Measurements from ENCODE around the gene TREML1.
A peak's percentile ranks its signal among the peaks of the same experiment; 100 is the strongest.

The TREML1 gene

GRCh38 chr6:41163419-41163717 is 9.2 kb upstream of the TREML1 start:
- H3K4me2 ChIP-seq = no peak overlapping the region
- peaks cover 5% of the 10 kb centered on the region; the same call in 1 of the 2 replicates for H3K4me1 ChIP-seq
- H3K36me3 ChIP-seq = no peaks in the 10 kb centered on the region
- no peaks in the 10 kb centered on the region for H3K9me3 ChIP-seq
- H3K9ac ChIP-seq = no peak overlapping the region
- H3K27ac ChIP-seq = no peak overlapping the region
- no peak for TF ChIP-seq Cebpa-rat (IDR thresholded peaks at IDR 0.05)
- H3K27me3 ChIP-seq = no peaks in the 10 kb centered on the region
- no peak overlapping the region for H3K4me3 ChIP-seq
- no peaks in the 10 kb centered on the region for H4K20me1 ChIP-seq

GRCh38 chr6:41162687-41163418 is 8.7 kb upstream of the TREML1 start, which contains the start of gene TREM2:
TREM2 (minus strand) TSS chr6:41163116; CDS start chr6:41163082, 34 bp downstream.
- H3K4me1 ChIP-seq = peaks cover 5% of the 10 kb centered on the region; the same call in 1 of the 2 replicates
- H3K27me3 ChIP-seq = no peaks in the 10 kb centered on the region
- H4K20me1 ChIP-seq = no peaks in the 10 kb centered on the region
- no peaks in the 10 kb centered on the region for H3K36me3 ChIP-seq
- TF ChIP-seq Cebpa-rat (IDR thresholded peaks at IDR 0.05) = no peak
- H3K27ac ChIP-seq = no peak within 1 kb of the TSS
- H3K9ac ChIP-seq = no peak within 1 kb of the TSS
- H3K4me3 ChIP-seq = no peak within 1 kb of the TSS
- H3K9me3 ChIP-seq = no peaks in the 10 kb centered on the region
- 0 out of 2 replicates have a peak within 1 kb of the TSS, but pooled peaks have one; percentile 14 for H3K4me2 ChIP-seq

GRCh38 chr6:41161851-41162552 is 7.9 kb upstream of the TREML1 start:
- Histone ChIP-seq H3K9me3 (no peaks in the 10 kb centered on the region), H3K4me3 (no peak overlapping the region), H3K9ac (no peak overlapping the region), H3K27me3 (no peaks in the 10 kb centered on the region), H3K27ac (no peak overlapping the region), H3K4me1 (peaks cover 5% of the 10 kb centered on the region; the same call in 1 of the 2 replicates), H3K36me3 (no peaks in the 10 kb centered on the region), H3K4me2 (0 out of 2 replicates have a peak overlapping the region, but pooled peaks have one; percentile 14), H4K20me1 (no peaks in the 10 kb centered on the region)
- TF ChIP-seq Cebpa-rat (IDR thresholded peaks at IDR 0.05) = no peak

GRCh38 chr6:41161380-41161779 is 7.2 kb upstream of the TREML1 start:
- Histone ChIP-seq H3K27me3 (no peaks in the 10 kb centered on the region), H3K4me1 (peaks cover 5% of the 10 kb centered on the region; the same call in 1 of the 2 replicates), H4K20me1 (no peaks in the 10 kb centered on the region), H3K9me3 (no peaks in the 10 kb centered on the region), H3K4me3 (no peak overlapping the region), H3K4me2 (no peak overlapping the region), H3K27ac (no peak overlapping the region), H3K36me3 (no peaks in the 10 kb centered on the region), H3K9ac (no peak overlapping the region)
- no peak for TF ChIP-seq Cebpa-rat (IDR thresholded peaks at IDR 0.05)

GRCh38 chr6:41160933-41161332 is 6.8 kb upstream of the TREML1 start:
- TF ChIP-seq Cebpa-rat (IDR thresholded peaks at IDR 0.05) = no peak
- H3K27ac ChIP-seq = no peak overlapping the region
- no peaks in the 10 kb centered on the region for H3K27me3 ChIP-seq
- H3K4me2 ChIP-seq = no peak overlapping the region
- no peaks in the 10 kb centered on the region for H4K20me1 ChIP-seq
- no peaks in the 10 kb centered on the region for H3K36me3 ChIP-seq
- H3K9ac ChIP-seq = no peak overlapping the region
- H3K9me3 ChIP-seq = no peaks in the 10 kb centered on the region
- H3K4me1 ChIP-seq = peaks cover 5% of the 10 kb centered on the region; the same call in 1 of the 2 replicates
- H3K4me3 ChIP-seq = no peak overlapping the region

GRCh38 chr6:41159415-41160082 is 5.4 kb upstream of the TREML1 start:
- H3K4me1 ChIP-seq = peaks cover 8% of the 10 kb centered on the region
- no peak overlapping the region for H3K9ac ChIP-seq
- H3K4me3 ChIP-seq = no peak overlapping the region
- TF ChIP-seq Cebpa-rat (IDR thresholded peaks at IDR 0.05) = no peak
- H3K9me3 ChIP-seq = no peaks in the 10 kb centered on the region
- no peaks in the 10 kb centered on the region for H3K27me3 ChIP-seq
- no peaks in the 10 kb centered on the region for H3K36me3 ChIP-seq
- H3K4me2 ChIP-seq = no peak overlapping the region
- H4K20me1 ChIP-seq = no peaks in the 10 kb centered on the region
- no peak overlapping the region for H3K27ac ChIP-seq

GRCh38 chr6:41157323-41157722 is 3.2 kb upstream of the TREML1 start:
- no peak overlapping the region for H3K9ac ChIP-seq
- no peaks in the 10 kb centered on the region for H3K36me3 ChIP-seq
- no peaks in the 10 kb centered on the region for H3K9me3 ChIP-seq
- H3K4me3 ChIP-seq = no peak overlapping the region
- H3K27me3 ChIP-seq = no peaks in the 10 kb centered on the region
- H3K4me1 ChIP-seq = peaks cover 20% of the 10 kb centered on the region
- no peak overlapping the region for H3K4me2 ChIP-seq
- TF ChIP-seq Cebpa-rat (IDR thresholded peaks at IDR 0.05) = no peak
- no peaks in the 10 kb centered on the region for H4K20me1 ChIP-seq
- H3K27ac ChIP-seq = no peak overlapping the region

GRCh38 chr6:41156771-41157170 is 2.6 kb upstream of the TREML1 start:
- Histone ChIP-seq H3K9ac (no peak overlapping the region), H3K27me3 (no peaks in the 10 kb centered on the region), H3K4me1 (peaks cover 17% of the 10 kb centered on the region), H4K20me1 (no peaks in the 10 kb centered on the region), H3K36me3 (no peaks in the 10 kb centered on the region), H3K4me3 (no peak overlapping the region), H3K27ac (no peak overlapping the region), H3K9me3 (no peaks in the 10 kb centered on the region), H3K4me2 (no peak overlapping the region)
- no peak for TF ChIP-seq Cebpa-rat (IDR thresholded peaks at IDR 0.05)

GRCh38 chr6:41156001-41156400 is 1.9 kb upstream of the TREML1 start:
- H3K4me1 ChIP-seq = peaks cover 16% of the 10 kb centered on the region
- H4K20me1 ChIP-seq = no peaks in the 10 kb centered on the region
- no peaks in the 10 kb centered on the region for H3K36me3 ChIP-seq
- no peak for TF ChIP-seq Cebpa-rat (IDR thresholded peaks at IDR 0.05)
- no peak overlapping the region for H3K9ac ChIP-seq
- no peak overlapping the region for H3K27ac ChIP-seq
- H3K4me2 ChIP-seq = no peak overlapping the region
- H3K9me3 ChIP-seq = no peaks in the 10 kb centered on the region
- no peak overlapping the region for H3K4me3 ChIP-seq
- no peaks in the 10 kb centered on the region for H3K27me3 ChIP-seq

Measured in BLaER1 (cell line).